GM21447 (cell line): ENCODE data around the gene KCNG2.

Source experiments
- ATAC-seq: cut with Tn5 transposase; IDR thresholded peaks from one replicate; pipeline ENCODE4 v1.9.1; 2021; ENCODE audit not compliant: unreplicated experiment

The KCNG2 gene

GRCh38 chr18:79937103-79937860 is 139.5 kb downstream of the KCNG2 start:
- ATAC-seq, result no peak

DNA sequence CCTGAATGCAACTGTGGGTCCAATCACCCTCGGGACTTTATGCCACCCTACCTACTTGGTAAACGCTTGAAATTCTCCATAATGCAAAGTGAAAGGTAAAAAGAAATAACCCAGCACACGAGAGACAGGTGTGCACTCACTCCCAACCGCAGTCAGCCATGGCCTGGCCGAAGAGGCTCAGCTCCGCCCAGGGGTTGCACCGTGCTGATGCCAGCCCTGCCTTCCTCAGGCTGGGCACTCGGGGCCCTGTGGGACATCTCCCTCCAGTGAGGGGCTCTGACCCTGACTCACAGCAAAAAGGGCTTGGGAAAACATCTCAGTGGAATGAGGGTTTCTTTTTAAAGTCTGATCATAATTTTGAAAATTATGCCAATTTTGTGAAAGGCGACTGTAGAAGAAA is 140.5 kb downstream of the KCNG2 start:
- ATAC-seq, result no peak

DNA sequence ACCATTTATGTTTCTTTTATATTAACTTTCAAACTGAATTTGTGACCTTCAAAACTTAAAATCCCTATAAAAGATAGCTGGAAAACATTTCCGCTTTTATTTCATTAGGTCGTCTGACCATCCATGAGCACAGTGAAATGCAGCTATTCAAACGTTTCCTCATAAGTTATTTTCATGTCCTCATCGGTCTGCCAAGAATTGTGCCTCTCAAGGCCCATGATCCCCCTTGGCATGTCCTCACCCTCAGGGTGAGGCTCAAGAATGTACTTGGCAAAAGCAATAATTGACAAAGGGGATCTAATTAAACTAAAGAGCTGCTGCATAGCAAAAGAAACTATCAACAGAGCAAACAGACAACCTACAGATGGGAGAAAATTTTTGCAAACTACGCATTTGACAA is 141.4 kb downstream of the KCNG2 start:
- no peak for ATAC-seq

- ATAC-seq, result no peak
Measured at GRCh38 chr18:79940126-79940813, 142.5 kb downstream of the KCNG2 start.

GRCh38 chr18:79940814-79941472 is 143.2 kb downstream of the KCNG2 start:
- ATAC-seq, result no peak

DNA sequence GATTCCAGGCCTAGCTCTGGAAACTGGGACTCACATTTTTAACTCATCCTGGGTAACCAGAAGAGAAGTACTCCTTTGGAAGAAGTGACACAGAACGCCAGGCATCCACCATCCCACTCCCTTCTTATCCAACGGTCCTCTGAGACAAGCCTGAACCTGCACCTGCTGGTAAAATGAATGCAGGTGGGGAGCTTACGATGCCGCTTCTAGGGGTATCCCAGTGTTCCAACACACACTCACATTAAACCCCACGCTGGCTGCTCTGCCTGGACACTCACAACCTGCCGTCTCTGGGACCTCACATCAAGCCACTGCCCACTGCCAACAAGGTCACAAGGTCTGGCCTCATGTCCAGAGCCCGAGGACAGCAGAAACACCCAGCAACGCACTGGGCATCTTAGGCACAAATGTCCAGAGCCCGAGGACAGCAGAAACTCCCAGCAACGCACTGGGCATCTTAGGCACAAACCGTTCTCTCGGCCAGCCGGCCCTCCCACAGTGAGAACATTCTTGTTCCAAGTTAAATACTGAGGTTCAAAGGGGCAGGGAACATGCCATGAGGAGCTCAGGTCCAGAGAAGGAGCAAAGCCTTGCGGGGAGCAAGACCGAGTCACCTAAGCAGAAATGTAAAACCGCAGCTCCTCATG is 143.9 kb downstream of the KCNG2 start:
- no peak for ATAC-seq

DNA sequence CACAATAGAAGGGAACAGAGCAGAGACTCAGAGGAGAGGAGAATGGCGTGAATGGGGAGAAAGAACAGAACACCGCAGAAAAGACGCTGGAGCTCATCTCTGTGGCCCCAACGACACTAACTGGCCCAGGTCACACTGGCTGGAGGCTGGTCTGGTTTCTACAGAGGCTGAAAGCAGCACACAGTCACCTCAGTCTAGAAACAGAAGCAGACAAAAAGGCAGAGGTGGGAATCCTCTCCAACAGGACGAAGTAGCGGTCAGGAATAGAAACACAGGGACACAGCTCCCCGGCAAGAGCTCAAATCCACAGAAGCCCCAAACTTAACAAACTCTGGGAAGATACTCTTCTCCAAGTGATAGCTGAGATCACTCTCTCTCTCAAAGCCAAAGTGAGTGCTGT is 144.5 kb downstream of the KCNG2 start:
- ATAC-seq, result no peak

DNA sequence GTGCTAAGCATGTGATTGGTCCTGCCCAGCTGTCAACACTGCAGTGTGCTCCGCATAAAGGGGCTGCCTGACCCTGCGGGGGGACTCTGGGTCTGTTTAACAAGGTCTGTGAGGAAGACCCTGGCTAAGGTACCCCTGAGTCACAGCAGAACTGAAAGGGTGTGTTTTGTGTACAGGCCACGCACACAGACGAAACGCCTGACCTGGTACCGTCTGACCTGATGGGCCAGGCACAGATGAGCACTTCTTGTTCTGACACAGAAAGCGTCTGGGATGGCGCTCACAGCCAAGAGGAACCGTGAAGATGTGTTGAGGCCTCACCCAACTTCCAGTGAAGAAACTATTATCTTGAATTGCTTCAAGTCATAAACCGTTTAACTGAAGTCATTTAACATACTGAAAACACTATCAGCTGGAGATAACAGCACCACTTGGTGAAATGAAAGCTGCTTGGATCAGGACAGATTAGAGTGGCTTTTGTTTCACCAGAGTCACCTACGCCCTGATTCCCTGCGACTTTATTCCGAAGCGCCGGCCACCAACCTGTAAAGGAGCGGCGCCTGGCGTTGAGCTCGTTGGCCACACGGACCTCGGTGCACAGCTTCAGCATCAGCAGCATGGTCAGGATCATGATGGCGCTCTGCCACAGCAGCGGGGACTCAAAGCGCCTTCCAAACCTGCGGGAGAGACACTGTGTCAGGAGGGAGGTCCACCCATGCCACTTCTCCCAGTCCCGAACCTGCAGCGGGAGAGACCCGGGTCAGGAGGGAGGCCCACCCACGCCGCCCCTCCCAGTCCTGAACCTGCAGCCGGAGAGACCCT is 145.3 kb downstream of the KCNG2 start:
- no peak for ATAC-seq

- no peak for ATAC-seq
Measured at GRCh38 chr18:79943608-79944125, 145.9 kb downstream of the KCNG2 start.

GRCh38 chr18:79944126-79944731 is 146.5 kb downstream of the KCNG2 start:
- no peak for ATAC-seq

- no peak for ATAC-seq
Measured at GRCh38 chr18:79944746-79945117, 147.0 kb downstream of the KCNG2 start.

DNA sequence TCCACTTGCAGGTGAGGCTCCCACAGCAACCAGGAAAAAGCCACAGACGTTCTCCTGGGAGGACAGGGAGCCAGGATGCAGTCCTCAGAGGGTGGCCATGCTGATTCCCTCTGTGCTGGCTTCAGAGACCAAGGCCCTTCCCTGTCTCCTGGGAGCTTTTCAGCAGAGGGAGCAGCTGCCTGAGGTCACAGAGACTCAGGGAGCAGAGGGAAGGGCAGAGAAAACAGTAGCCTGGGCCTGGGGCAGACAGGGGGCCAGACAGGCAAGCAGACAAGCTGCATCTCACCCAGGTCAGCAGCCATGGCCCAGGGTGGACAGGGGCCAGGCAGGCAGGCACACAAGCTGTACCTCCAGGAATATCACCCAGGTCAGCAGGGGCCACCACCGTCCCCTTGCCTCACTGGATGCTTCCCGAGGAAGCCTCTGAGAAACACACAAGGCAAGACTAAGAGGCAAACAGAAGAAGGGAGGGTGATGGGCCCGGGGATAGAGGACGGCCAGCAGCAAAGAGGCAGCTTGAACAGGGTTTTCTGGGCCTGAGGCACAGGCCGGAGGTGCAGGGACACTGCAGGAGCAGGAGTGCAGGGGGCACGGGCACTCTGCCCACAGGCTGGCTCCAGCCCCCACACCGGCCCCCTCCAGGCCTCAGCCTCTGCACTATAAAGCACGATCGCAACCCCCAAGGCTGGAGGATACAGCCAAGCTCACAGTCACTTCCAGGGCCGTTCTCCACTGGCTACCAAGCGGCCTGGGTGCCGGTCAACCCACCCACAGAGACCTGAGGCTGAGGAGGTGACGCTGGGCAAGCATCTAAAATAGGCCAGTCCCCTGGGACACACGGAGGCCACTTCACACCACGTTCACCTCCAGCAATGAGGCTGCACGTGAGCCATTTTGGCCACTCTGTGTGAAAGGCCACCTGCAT is 147.6 kb downstream of the KCNG2 start:
- ATAC-seq, result no peak

DNA sequence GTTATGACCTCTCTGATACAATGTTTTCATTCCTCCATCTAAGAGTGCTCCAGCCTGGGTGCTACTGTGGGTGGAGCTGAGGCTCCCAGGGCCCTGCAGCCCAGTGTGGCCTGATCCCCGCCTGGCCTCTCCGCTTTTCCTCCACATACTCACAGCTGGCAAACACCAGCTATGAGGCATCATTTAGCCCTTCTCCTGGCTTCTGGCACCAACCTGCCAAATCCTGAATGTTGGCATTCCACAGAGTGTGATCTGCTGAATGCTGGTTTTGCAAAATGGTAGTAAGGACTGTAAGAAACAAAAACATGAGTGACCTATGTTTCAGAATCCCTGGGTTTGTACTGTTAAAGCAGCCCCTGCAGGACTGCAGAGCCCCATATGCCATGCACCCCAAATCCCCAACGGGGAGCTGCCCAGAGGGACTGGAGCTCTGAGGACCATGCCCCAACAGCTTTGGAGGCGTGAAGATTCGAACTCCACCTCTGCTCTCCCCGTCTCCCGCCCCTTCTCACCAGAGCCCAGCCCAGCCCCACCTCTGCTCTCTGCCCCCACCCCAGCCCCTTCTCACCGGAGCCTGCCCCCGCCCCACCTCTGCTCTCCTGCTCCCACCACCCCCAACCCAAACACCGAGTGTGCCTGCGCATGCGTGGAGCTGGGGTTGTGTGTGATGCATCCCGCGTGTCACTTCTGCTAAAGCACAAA is 149.5 kb downstream of the KCNG2 start:
- no peak for ATAC-seq

DNA sequence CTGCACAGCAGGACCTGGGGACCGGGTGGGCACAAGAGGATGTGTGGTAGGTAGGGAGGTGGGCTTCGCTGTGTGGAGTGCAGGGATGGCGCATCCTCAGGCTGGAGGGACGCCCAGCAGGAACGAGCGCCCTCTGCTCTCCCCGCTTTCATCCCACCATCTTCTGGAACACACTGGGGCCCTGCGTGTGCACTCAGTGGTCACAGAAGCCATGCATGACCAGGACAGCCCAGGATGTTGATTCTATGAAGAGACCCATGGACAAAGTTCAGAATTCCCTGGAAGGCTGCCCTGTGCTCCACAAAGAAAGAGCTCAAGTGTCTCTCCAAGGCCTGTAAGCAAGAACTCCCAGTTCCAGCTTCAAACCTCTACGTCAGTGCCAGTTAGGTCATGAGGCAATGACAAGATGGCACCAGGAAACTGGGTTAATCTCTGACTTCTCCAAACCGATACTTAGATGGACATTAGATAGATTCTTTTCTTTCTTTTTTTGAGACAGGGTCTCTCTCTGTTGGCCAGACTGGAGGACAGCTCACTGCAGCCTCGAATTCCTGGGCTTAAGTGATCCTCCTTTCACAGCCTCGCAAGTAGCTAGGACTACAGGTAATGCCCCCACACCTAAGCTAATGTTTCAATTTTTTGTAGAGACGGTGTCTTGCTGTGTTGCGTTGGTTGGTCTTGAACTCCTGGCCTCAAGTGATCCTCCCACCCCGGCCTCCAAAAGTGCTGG is 150.3 kb downstream of the KCNG2 start:
- ATAC-seq, result no peak

- no peak for ATAC-seq
Measured at GRCh38 chr18:79948719-79949411, 151.1 kb downstream of the KCNG2 start.
